HG03064 (cell line): Measurements from ENCODE around the gene SF3B3.

ENCODE experiments used
- ATAC-seq: cut with Tn5 transposase; IDR thresholded peaks from one replicate; pipeline ENCODE4 v1.9.1; 2021; ENCODE audit warnings: low read depth; ENCODE audit not compliant: unreplicated experiment

SF3B3 gene

DNA sequence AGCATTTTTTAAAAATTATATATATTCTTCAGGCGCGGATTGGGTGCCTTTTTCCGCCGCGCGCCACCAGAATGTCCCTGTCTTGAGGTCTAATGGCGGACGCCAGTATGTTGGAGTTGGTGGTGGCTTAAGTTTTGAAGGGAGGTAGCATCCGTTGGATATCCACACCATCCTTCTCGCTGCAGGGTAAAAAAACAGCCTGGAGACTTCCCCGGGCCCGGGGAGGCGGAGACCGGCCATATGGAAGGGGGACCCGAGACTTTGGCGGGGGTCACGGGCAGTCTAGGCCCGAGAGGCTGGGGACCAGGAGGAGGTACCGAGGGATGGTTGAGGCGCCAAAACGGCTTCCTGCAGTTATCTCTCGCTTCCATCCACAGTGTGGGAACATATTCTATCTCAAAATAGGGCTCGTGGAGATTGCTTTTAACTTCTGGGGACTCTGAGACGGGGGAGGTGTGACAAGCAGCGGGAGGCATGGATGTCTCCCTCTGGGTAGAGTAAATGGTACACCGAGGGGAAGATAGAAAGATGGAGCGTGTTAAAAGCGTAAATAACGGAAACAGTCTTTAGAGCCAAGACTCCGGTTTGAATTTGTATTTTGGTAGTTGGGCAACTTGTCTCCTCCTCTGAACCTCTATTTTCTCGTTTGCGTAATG, at the start of gene SF3B3:
SF3B3 (plus strand) TSS at position 74 of the 656 bp plus-strand sequence. CDS start 2,841 bp downstream, outside the sequence.
- ATAC-seq, result no peak

DNA sequence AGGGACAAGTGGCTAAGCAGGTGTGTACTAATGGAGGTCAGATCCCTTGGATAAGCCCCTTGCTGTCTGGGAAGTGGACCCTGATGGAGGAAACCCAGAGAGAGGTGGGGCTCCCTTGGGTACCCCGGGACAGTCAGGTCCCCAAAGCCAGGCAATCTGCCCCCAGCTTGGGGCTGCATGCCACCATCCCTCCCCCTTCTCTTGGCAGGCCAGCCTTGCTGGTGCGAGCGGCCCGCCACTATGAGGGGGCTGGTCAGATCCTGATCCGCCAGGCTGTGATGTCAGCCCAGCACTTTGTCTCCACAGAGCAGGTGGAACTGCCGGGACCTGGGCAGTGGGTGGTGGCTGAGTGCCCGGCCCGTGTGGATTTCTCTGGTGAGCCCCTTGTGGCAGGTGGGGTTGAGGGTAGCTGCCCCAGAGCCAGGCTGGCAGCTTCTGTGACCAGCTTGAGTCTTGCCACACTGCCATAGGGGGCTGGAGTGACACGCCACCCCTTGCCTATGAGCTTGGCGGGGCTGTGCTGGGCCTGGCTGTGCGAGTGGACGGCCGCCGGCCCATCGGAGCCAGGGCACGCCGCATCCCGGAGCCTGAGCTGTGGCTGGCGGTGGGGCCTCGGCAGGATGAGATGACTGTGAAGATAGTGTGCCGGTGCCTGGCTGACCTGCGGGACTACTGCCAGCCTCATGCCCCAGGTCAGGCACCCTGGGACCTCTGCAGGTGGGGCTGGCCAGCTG, 49.1 kb upstream of the SF3B3 start:
- no peak for ATAC-seq

DNA sequence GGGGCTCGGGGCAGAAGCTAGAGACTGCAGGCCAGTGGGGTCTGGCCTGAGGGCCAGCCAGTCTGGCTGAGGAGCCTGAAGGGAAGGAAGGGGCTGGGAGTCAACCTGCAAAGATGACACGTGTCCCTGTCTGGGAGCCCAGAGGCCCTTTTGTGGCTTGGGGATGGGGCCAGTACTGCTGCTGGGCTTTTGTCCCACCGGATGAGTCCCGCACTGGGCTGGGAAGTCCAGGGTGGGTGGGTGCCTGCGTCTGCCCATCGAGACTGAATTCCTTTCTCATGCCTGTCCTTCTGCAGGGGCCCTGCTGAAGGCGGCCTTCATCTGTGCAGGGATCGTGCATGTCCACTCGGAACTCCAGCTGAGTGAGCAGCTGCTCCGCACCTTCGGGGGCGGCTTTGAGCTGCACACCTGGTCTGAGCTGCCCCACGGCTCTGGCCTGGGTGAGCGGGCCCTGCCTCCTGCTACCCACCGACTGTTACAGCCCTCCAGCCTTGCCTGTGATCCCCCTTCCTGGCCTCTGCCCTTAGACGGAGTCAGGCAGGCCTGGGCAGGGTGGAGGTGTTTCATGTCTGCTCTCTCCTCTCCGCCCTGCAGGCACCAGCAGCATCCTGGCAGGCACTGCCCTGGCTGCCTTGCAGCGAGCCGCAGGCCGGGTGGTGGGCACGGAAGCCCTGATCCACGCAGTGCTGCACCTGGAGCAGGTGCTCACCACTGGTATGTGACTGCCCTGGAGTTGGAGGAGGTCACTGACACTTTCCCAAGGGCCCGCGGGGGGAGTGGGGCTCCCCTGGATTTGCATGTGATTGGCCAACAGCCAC, 48.4 kb upstream of the SF3B3 start:
- ATAC-seq, result no peak

DNA sequence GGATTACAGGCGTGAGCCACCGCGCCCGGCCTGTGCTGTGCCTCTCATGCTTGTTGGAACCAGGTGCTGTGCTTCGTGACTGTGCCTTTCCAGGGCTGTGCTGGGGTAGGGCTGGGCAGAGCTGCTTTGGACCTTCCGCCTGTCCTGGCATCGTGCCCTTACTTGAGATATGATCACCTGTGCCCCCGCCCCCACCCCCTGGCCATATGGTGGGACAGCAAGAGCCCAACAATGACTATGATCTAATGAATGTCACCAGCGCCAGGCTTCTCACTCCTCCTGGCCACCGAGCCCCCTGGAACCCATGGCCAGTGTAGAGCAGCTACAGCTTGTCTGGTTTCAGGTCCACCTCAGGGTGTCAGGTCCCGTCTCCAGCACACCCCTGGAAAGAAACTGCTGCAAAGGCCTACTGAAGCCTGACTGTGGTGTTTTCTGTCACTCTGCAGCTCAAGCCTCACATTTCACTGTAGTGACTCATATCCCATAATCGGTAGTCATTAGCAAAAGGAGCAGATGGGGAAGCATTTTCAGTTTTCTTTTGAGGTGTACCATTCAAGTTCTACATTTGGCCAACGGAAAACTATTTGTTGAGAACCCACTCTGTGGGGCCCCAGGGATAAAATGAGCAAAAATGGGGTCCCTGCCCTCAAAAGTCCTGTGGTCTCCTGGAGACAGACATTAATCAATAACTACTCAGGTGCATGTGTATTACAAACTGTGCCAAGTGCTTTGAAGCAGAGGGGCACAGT, 47.2 kb upstream of the SF3B3 start:
- ATAC-seq, result peak; percentile 85

DNA sequence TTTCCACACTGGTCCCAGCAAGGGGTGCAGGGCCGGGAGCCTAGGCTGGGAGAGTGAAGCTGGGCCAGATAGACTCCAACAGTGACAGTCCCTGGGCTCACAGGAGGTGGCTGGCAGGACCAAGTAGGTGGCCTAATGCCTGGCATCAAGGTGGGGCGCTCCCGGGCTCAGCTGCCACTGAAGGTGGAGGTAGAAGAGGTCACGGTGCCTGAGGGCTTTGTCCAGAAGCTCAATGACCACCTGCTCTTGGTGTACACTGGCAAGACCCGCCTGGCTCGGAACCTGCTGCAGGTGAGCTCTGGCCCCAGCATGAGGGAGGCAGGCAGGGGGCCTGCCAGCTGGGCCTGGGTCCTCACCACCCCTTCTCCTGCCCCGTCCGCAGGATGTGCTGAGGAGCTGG, 45.4 kb upstream of the SF3B3 start:
- ATAC-seq, result no peak

DNA sequence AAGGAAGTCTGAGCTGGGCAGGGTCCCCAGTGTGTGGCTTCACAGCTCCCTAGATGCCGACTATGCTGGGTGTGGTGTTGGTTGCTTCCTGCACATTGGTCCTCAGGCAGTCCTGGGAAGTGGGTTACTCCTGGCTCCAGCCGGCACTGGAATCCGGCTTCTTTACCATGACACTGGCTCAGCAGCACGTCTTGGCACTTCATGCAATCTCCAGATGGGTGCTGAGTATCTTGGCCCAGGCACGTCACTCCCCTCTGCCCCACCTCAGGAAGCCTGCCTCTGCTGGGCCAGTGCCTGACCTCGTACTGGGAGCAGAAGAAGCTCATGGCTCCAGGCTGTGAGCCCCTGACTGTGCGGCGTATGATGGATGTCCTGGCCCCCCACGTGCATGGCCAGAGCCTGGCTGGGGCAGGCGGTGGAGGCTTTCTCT, 44.7 kb upstream of the SF3B3 start:
- ATAC-seq, result no peak

DNA sequence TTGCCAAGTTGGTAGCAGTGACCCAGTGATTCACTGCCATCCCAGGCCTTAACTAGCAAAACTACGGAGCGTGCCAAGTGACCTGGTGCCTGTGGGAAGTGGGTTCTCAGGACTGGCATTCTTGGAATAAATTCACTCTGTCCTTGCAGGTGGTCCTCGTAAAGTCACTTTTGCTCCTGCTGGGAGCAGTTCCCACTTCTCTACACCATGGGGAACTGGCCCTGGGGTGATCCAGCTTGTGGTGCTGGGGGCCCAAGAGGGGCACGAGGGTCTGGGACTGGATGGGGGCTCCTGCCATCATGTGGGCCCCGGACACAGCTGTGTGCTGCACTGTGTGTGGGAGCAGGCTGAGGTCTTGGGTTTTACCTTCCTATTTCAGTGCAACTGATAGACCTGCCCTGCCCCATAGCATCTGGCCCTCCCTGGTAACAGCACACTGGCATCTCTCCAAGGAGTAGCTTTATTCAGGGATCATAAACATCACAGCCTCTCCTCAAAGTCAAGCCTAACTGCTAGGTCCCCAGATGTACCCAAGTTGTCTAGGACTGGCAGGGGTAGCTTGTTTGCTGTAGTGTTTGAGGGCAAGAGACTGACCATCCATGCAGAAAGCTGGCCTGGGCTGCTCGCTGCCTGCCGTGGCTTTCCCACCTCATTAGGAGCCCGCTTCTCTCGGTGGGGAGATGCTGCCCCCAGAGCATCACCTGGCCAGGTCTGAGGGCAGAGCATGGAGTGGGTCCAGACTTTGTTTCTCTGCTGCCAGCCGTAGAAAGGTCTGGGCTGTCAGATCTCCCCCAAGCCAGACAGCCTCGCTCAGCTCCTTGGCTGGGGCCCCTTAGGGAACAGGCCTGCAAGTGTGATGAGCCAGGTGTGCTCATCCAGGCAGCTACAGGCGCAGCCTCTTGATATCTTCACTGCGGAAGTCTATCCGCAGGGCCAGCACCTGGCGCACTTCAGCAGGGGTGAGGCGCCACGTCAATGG, 43.2 kb upstream of the SF3B3 start:
- ATAC-seq, result no peak

DNA sequence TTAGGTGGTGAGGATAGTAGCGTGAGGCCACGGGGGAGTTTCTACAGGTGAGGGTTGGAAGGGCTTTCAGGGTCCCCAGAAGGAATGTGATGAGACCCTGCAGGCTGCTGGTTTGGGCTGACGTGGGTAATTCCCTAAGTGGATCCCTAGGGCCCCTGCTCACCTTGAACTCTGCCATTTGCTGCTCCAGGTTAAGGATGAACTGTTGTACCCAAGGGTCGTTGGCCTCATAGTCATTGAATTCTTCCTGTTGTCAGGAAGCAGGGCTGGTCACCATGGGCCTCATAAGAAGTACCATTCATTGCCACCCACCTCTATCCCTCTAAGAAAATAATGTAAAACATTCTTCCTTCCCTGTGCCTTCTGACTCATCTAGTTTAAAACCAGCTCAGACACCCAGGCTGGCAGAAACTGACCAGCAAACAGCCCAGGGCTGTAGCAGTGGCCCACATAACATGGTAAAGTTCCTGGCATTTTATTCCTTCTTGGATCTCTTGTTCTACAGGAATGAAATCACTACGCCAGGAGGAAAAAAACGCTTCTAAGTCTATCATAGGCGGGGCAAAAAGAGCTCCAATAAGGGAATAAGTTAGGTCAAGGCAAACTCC, 41.6 kb upstream of the SF3B3 start:
- ATAC-seq, result no peak

DNA sequence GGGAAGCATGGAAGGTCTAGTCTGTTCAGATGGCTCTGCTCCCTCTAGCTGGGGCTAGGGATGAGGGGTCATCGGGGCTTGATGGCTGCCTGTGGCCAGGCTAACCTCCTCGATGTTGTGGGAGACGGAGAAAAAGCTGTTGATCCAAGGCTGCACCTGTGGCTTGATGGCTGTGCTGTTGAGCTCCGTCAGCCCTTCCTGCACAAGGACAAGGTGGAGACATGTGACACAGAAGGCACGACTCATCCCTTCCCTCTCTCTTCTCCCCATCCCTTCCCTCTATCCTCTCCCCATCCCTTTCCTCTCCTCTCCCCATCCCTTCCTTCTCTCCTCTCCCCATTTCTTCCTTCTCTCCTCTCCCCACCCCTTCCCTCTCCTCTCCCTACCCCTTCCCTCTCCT, 41.0 kb upstream of the SF3B3 start:
- no peak for ATAC-seq

DNA sequence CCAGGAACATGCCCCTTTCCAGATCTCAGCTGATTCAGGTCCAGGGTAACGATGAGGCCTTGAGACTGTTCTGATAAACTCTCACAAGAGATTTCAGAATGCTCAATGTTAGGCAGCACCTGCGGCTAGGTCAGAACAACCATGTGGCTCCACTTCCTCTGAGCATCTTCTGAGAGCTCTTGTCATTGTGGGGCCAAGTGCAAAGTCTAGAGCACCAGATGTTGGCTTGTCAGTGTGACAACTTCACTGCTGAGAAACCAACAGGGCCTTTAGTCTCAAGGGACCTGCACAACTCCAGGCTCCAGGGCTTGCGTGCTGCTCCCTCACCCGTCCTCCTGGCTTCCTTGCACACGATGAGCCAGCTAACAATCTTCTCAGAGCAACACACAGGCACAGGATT, 40.2 kb upstream of the SF3B3 start:
- ATAC-seq, result peak; percentile 73

DNA sequence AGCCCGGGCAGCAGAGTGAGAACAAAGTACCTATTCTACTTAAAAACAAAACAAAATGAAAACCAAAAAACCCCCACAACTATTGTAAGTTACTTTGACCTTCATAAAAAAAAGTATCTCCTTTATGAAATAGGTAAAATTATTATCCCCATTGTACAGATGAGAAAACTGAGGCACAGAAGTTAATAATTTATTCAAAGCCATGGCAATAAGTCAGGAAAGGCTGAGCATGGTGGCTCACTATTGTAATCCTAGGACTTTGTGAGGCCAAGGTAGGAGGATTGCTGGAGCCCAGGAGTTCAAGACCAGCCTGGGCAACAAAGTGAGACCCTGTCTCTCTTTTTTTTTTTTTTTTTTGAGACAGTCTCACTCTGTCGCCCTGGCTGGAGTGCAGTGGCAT, 38.7 kb upstream of the SF3B3 start:
- ATAC-seq, result no peak

DNA sequence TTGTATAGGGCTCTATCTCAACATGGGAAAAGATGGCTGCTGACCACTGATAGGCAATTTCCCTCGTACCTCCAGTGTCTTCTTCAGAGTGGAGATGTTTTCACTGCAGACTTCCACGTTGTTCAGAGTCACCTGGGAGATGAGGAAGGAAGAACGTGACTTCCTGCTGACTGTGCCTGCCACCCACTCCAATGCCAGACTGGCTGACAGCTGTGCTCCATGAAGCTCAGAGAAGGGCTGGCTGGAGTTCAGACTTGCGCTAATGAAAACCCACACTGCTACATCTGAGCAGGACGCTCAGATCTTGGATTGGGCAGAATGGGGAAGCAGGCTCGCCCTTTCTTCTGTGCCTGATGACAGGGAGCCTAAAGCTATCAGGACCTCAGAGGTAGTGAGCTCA, 33.4 kb upstream of the SF3B3 start:
- ATAC-seq, result no peak

DNA sequence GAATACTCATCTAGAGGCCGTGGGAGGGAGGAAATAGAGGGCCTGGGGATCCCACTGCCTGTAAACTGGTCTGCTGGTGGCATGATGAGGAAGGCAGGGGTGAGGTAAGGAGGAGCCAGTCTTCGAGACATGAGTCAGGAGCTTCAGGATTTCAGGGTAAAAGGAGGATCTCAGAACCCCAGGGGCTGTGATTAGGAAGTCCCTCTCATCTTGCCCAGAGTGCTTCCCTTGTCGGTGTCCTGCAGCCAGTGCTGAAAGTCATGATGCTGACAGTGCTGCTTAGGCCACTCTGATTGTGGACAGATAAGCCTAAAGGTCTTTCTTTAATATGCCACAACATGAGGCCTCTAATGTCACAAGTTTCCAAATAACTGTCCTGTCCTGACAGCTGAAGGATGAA, 29.8 kb upstream of the SF3B3 start:
- ATAC-seq, result no peak

DNA sequence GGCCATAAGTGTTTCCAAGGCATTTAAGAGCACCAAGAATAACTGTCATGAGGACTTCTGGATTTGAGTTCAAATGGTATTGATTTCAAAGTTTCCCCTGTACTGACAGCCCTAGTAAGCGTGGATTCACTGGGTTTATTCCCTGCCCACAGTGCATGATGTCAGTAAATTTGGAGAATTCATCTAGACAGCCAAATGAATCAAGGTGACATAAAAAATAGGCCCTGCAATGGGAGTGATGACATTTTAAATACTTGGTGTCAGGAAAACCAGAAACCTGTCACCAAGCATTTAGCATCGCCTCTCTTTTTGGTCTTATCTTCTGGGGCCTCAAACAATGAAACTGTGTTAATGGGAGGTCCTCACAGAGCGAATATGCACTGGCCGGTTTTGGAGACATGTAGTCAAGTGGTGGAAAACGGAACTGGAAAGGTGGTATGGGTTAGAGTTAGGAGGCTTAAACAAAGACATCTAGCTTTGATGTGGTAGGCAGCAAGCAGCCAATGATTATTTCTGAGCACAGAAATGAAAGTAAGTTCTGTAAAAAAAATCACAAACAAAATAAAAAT, 29.3 kb upstream of the SF3B3 start:
- no peak for ATAC-seq

DNA sequence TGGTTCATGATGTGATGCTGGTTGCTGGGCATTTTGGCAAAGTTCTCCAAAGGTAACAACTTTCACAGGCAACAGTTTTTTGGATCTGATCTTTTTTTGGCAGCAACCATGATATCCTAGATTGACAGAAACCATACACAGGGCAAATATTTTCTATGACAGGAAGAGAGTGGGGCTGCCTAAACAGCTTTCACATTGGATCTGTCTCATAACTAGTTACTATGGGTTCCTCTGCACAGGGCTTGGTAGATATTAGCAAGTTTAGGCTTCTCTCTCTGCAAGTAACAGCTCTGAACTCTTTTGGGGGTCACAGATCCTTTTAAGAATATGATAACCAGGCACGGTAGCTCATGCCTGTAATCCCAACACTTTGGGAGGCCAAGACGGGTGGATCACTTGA, 28.8 kb upstream of the SF3B3 start:
- ATAC-seq, result no peak

DNA sequence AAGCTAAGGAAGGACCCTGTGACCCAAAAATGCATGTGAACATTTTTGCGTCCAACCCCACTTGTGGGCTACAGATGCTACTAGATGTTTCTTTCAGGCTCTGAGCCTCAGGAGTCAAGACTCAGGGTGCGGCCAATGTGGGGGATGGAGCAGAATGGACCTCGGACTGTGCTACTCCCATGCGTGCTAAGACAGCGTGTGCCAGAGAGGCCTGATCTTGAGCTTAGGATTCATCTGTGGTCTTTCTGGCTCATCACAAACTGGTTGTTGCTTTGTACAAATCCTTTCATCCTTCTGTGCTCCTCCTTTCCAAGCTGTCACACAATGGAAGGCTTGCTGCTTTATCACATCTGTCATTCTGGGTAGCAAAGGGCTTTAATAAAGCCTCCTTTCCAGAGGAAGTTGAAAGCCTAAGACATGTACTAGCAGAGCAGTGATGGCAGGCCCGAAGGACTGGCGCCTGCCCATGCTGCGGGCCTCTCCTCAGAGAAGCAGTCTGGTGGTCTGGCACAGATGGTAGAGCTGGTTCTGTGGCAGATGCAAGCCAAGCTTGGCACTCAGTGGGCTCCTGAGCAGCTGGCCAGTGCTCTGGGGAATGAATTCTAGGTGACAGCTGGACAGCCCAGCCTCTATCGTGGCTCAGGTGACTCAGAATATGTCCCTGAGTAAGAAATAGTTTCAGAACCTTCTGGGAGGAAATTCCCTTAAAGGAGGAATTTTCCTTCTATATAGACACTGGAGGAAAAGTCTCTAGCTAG, 28.0 kb upstream of the SF3B3 start:
- no peak for ATAC-seq

DNA sequence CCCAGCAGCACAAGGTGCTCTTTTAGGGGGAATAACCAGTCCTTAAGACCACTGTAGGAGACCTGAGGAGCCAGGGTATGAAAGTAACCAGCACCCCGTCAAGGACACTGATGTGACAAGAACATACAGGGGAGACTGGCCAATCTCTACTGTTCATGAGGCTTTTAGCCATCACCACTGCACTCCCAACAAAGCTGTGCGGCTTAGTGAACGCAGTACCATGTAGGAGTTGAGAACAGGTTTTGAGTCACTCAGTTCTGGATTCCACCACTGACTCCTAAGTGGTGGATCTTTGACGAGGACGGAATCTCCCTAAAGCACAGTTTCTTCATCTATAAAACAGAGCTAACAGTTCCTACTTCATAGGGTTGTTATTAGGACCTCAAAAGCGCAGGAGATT, 27.1 kb upstream of the SF3B3 start:
- ATAC-seq, result no peak

DNA sequence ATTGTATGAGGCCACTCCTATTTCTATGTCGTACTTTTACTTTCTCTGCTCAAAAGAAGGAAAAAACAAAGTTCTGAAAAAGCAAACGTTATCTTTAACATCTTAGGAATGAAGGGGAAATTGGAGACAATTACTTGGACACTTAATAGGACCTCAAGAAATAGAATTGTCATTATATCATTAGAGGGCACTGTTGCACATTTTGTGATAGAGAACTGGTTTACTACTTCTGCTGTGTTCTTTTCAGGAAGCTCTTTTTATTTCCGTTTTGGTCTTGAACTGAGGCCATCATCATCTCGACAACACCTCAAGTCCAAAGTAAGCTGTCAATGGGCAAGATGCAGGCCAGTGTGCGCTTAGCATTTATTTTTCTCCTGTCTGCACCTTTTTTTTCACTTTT, 14.9 kb upstream of the SF3B3 start:
- no peak for ATAC-seq
